Fibroblast of lung (primary cell): ENCODE data around the gene NOS3.

Source experiments
- EZH2 ChIP-seq: IDR thresholded peaks from 2 replicates; pipeline ENCODE4 v1.5.1; 2012; ENCODE audit warnings: low read length, control low read depth, mild to moderate bottlenecking; ENCODE audit errors: missing control alignments
- TF ChIP-seq, protein P1 (sequence below), 2 donors: IDR thresholded peaks in 1 of 2; conservative IDR thresholded peaks in 1 of 2; 1 replicate in 1 of 2; 2 replicates in 1 of 2; pipeline ENCODE4 v1.5.1; 2011 to 2012; ENCODE audit warnings: low read length in 2 of 2, control low read depth in 1 of 2, inconsistent platforms in 1 of 2, low read depth in 1 of 2, mild to moderate bottlenecking in 1 of 2

DNA sequence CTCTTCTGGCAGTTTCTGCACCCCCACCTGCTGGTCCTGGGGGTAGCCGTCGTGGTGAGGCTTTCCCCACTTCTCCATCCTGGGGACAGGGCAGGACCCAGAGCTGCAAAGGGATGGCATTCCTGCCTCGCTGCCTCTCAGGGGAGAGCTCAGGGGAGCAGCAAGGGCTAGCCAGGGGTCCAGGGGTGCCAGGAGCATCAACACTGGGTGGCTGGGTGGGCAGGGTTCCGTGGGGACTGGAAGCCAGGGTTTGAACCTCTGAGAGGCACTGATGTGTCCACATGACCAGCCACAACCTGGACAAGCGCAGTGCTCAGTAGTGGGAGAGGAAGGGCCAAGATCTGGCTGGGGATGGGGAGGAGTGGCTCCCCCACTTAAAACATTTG is 43.0 kb downstream of the NOS3 start:
- TF ChIP-seq, protein P1, sequence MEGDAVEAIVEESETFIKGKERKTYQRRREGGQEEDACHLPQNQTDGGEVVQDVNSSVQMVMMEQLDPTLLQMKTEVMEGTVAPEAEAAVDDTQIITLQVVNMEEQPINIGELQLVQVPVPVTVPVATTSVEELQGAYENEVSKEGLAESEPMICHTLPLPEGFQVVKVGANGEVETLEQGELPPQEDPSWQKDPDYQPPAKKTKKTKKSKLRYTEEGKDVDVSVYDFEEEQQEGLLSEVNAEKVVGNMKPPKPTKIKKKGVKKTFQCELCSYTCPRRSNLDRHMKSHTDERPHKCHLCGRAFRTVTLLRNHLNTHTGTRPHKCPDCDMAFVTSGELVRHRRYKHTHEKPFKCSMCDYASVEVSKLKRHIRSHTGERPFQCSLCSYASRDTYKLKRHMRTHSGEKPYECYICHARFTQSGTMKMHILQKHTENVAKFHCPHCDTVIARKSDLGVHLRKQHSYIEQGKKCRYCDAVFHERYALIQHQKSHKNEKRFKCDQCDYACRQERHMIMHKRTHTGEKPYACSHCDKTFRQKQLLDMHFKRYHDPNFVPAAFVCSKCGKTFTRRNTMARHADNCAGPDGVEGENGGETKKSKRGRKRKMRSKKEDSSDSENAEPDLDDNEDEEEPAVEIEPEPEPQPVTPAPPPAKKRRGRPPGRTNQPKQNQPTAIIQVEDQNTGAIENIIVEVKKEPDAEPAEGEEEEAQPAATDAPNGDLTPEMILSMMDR (conservative IDR thresholded peaks at IDR 0.05 in 1 of 2, IDR thresholded peaks at IDR 0.05 in 1 of 2; ENCODE audit: low read depth in 1 of 2, low read length in 2 of 2), result no peak
- TF ChIP-seq EZH2, result no peak
